Measurements from ENCODE around the gene ANGPTL4. TPM values are rescaled to one million over a fixed set of nuclear protein-coding genes. Genes with fewer than 3 reads are reported as not detected.
"Not testable (repeated sequence)": the region's sequence is repeated elsewhere in the genome, so short reads cannot be mapped to it uniquely, and the experiment has no call there.

ANGPTL4 gene
- total RNA-seq, 1 experiment from 2014 or later, result not detected

- intact Hi-C loops (cut with micrococcal nuclease; ENCODE audit: unreplicated experiment), result loop anchor here (10.0 kb wide), 1 partner anchor 153 kb away; the partner anchor contains the start of gene PRAM1
- peaks cover 5% of the 10 kb centered on the region; the same call in 1 of the 2 replicates for H4K20me1 ChIP-seq (ENCODE audit: insufficient read depth)
- no peak overlapping the region for H3K4me2 ChIP-seq
- H3K27ac ChIP-seq, result no peak overlapping the region
- ChIA-PET CTCF (interaction anchor here (1.9 kb wide), 1 partner anchor 230 kb away, joined by 8 read pairs; no protein-coding TSS in a partner anchor), POLR2A (ENCODE audit: unreplicated experiment) (interaction anchor here (0.6 kb wide), 1 partner anchor 227 kb away, joined by 8 read pairs; no protein-coding TSS in a partner anchor)
- no peaks in the 10 kb centered on the region for H3K9me2 ChIP-seq (ENCODE audit: insufficient read depth)
- peaks cover 30% of the 10 kb centered on the region for H3F3A ChIP-seq (ENCODE audit: insufficient read depth, low read depth)
- no peaks in the 10 kb centered on the region for H3K36me3 ChIP-seq (ENCODE audit: low read depth)
- peaks cover 32% of the 10 kb centered on the region for H3K4me1 ChIP-seq (replicated peaks; ENCODE audit: insufficient read depth)
- TF ChIP-seq CTCF (conservative IDR thresholded peaks at IDR 0.05), result no peak
- no peak for TF ChIP-seq EZH2 (IDR thresholded peaks at IDR 0.05; ENCODE audit: low read depth)
- H3K27me3 ChIP-seq (ENCODE audit: insufficient read depth, low read depth), result no peaks in the 10 kb centered on the region
- H3K4me3 ChIP-seq, result no peak overlapping the region
- no peak overlapping the region for H2AFZ ChIP-seq
- H3K9me3 ChIP-seq (ENCODE audit: insufficient read depth, low read depth), result no peaks in the 10 kb centered on the region
- no peaks in the 10 kb centered on the region for H3K79me2 ChIP-seq (ENCODE audit: low read depth)
- no TSS peak for BruUV-seq (replicated peaks)
- DNase-seq, result no peak
These were observed 11.7 kb upstream of the ANGPTL4 start for GRCh38 chr19:8352134-8352827.

- H3K4me2 ChIP-seq, result not testable (repeated sequence)
These were observed 11.1 kb upstream of the ANGPTL4 start for GRCh38 chr19:8352845-8353244.

GRCh38 chr19:8355631-8356402, 8.1 kb upstream of the ANGPTL4 start:
- peak overlapping the region; percentile 54 for H3K4me2 ChIP-seq
- no peaks in the 10 kb centered on the region for H3K27me3 ChIP-seq (ENCODE audit: insufficient read depth, low read depth)
- POLR2A ChIA-PET (ENCODE audit: unreplicated experiment), result interaction anchor here (0.5 to 0.7 kb wide), 2 partner anchors 213 to 1921 kb away, joined by 5 to 10 read pairs; no protein-coding TSS in a partner anchor
- H3K27ac ChIP-seq, result peak overlapping the region; percentile 59
- TF ChIP-seq CTCF (conservative IDR thresholded peaks at IDR 0.05) (0 out of 2 replicates have a peak, but pooled peaks have one; percentile 14), EZH2 (IDR thresholded peaks at IDR 0.05; ENCODE audit: low read depth) (no peak)
- H2AFZ ChIP-seq, result no peak overlapping the region
- CTCF ChIA-PET, result interaction anchor here (1.1 to 1.2 kb wide), 2 partner anchors 225 to 227 kb away, joined by 5 to 6 read pairs; no protein-coding TSS in a partner anchor
- H3K36me3 ChIP-seq (ENCODE audit: low read depth), result no peaks in the 10 kb centered on the region
- peaks cover 5% of the 10 kb centered on the region; the same call in 1 of the 2 replicates for H4K20me1 ChIP-seq (ENCODE audit: insufficient read depth)
- H3K4me1 ChIP-seq (replicated peaks; ENCODE audit: insufficient read depth), result peaks cover 48% of the 10 kb centered on the region
- no peaks in the 10 kb centered on the region for H3K9me2 ChIP-seq (ENCODE audit: insufficient read depth)
- peak; percentile 70 to 98 for DNase-seq
- BruUV-seq (replicated peaks), result no TSS peak
- peaks cover 32% of the 10 kb centered on the region for H3F3A ChIP-seq (ENCODE audit: insufficient read depth, low read depth)
- no peak overlapping the region for H3K4me3 ChIP-seq
- H3K9me3 ChIP-seq (ENCODE audit: insufficient read depth, low read depth), result no peaks in the 10 kb centered on the region
- H3K79me2 ChIP-seq (ENCODE audit: low read depth), result no peaks in the 10 kb centered on the region
- intact Hi-C loops (cut with micrococcal nuclease; ENCODE audit: unreplicated experiment), result loop anchor here (2.0 to 10.0 kb wide), 2 partner anchors 57 to 149 kb away; partner anchors contain the start of genes MARCHF2 and PRAM1

More at GRCh38 chr19:8352845-8353244, 11.1 kb upstream of the ANGPTL4 start:
- H3K36me3 ChIP-seq (ENCODE audit: low read depth); H3K9me3 ChIP-seq (ENCODE audit: insufficient read depth, low read depth); H3K9me2 ChIP-seq (ENCODE audit: insufficient read depth); H3K27me3 ChIP-seq (ENCODE audit: insufficient read depth, low read depth); H3K4me3 ChIP-seq; DNase-seq; BruUV-seq (replicated peaks); H3K27ac ChIP-seq; H3K79me2 ChIP-seq (ENCODE audit: low read depth); H2AFZ ChIP-seq; H4K20me1 ChIP-seq (ENCODE audit: insufficient read depth): not testable (repeated sequence)
- H3F3A ChIP-seq (ENCODE audit: insufficient read depth, low read depth), result peaks cover 27% of the 10 kb centered on the region
- ChIA-PET CTCF (interaction anchor here (0.5 to 1.9 kb wide), 2 partner anchors 156 to 230 kb away, joined by 8 read pairs; no protein-coding TSS in a partner anchor), POLR2A (ENCODE audit: unreplicated experiment) (interaction anchor here (0.6 kb wide), 1 partner anchor 227 kb away, joined by 8 read pairs; no protein-coding TSS in a partner anchor)
- peaks cover 32% of the 10 kb centered on the region for H3K4me1 ChIP-seq (replicated peaks; ENCODE audit: insufficient read depth)
- intact Hi-C loops (cut with micrococcal nuclease; ENCODE audit: unreplicated experiment), result loop anchor here (10.0 kb wide), 1 partner anchor 152 kb away; the partner anchor contains the start of gene PRAM1

Measured in PC-9 (cell line).